SK-N-SH (cell line): Measurements from ENCODE around the gene CLEC2A.

Experiments
- CHD2 ChIP-seq: fragments of 150-350 bp; IDR thresholded peaks from 2 replicates; pipeline ENCODE4 v1.6.1; 2018; ENCODE audit warnings: low read length; ENCODE audit not compliant: partially characterized antibody
- CTCF ChIP-seq: fragments of 200-600 bp; sonication (generic); IDR thresholded peaks from 2 replicates; pipeline ENCODE4 v1.6.1; 2017; ENCODE audit warnings: antibody characterized with exemption, mild to moderate bottlenecking, moderate library complexity
- EZH2phosphoT487 ChIP-seq: fragments of 200-600 bp; sonication (generic); IDR thresholded peaks from 2 replicates; pipeline ENCODE4 v1.6.1; 2017; ENCODE audit warnings: low read depth, mixed run types, mild to moderate bottlenecking, antibody characterized with exemption, moderate library complexity, borderline replicate concordance
- JUND ChIP-seq: IDR thresholded peaks from 2 replicates; pipeline ENCODE4 v1.4.0; 2012
- POLR2AphosphoS5 ChIP-seq: IDR thresholded peaks from 2 replicates; pipeline ENCODE4 v1.6.1; 2012; ENCODE audit warnings: low read depth, low read length
- REST ChIP-seq: IDR thresholded peaks from 2 replicates; pipeline ENCODE4 v1.6.1; 2012; ENCODE audit warnings: mild to moderate bottlenecking, low read depth, low read length, moderate library complexity
- SIN3A ChIP-seq: IDR thresholded peaks from 2 replicates; pipeline ENCODE4 v1.6.1; 2012; ENCODE audit warnings: low read depth, mild to moderate bottlenecking, low read length, moderate library complexity, borderline replicate concordance
- TAF1 ChIP-seq: IDR thresholded peaks from 2 replicates; pipeline ENCODE4 v1.6.1; 2012; ENCODE audit warnings: low read depth, mild to moderate bottlenecking, low read length, moderate library complexity, borderline replicate concordance

GRCh38 chr12:9977916-9978315 lies 45.7 kb upstream of the CLEC2A start:
- TF ChIP-seq CTCF (no peak), TAF1 (no peak), SIN3A (no peak), JUND (no peak), POLR2AphosphoS5 (no peak), REST (no peak), EZH2phosphoT487 (no peak), CHD2 (no peak)
